Endothelial cell of umbilical vein (primary cell): ENCODE data around the gene DRD4.

Source experiments
- EZH2 ChIP-seq: IDR thresholded peaks from 2 replicates; pipeline ENCODE4 v1.6.1; 2012; ENCODE audit warnings: borderline replicate concordance, low read depth, mild to moderate bottlenecking, moderate library complexity, low read length, inconsistent platforms; ENCODE audit not compliant: severe bottlenecking
- FOS ChIP-seq: IDR thresholded peaks from 2 replicates; pipeline ENCODE4 v1.6.1; 2011; ENCODE audit warnings: mild to moderate bottlenecking, low read length, moderate library complexity, borderline replicate concordance; ENCODE audit not compliant: insufficient read depth
- GATA2 ChIP-seq: IDR thresholded peaks from 2 replicates; pipeline ENCODE4 v1.7.0; 2011; ENCODE audit warnings: low read depth, mild to moderate bottlenecking, moderate library complexity, mixed read lengths, low read length; ENCODE audit not compliant: insufficient read length, insufficient read depth
- MYC ChIP-seq: IDR thresholded peaks from one replicate; pipeline ENCODE4 v1.6.1; 2011; ENCODE audit warnings: mild to moderate bottlenecking, low read depth, low read length
- POLR2A ChIP-seq: IDR thresholded peaks from 2 replicates; pipeline ENCODE4 v1.6.1; 2012; ENCODE audit warnings: low read depth, mild to moderate bottlenecking, control low read depth, low read length
- POLR2AphosphoS5 ChIP-seq: IDR thresholded peaks from 2 replicates; pipeline ENCODE4 v1.6.1; 2012; ENCODE audit warnings: low read depth, mild to moderate bottlenecking, control low read depth, low read length, moderate library complexity; ENCODE audit not compliant: insufficient read depth
- TF ChIP-seq, protein P1 (sequence below), 2 donors: IDR thresholded peaks; 1 replicate in 1 of 2; 2 replicates in 1 of 2; pipeline ENCODE4 v1.5.1; 2011; ENCODE audit warnings: low read length in 2 of 2, mild to moderate bottlenecking in 2 of 2, moderate library complexity in 2 of 2, control low read depth in 1 of 2, inconsistent platforms in 1 of 2, low read depth in 1 of 2; ENCODE audit not compliant: insufficient read depth in 1 of 2; ENCODE audit errors: extremely low read depth in 1 of 2
- TF ChIP-seq, protein P2 (sequence below): IDR thresholded peaks from 2 replicates; pipeline ENCODE4 v1.6.1; 2011; ENCODE audit not compliant: insufficient read depth, insufficient read length

DNA sequence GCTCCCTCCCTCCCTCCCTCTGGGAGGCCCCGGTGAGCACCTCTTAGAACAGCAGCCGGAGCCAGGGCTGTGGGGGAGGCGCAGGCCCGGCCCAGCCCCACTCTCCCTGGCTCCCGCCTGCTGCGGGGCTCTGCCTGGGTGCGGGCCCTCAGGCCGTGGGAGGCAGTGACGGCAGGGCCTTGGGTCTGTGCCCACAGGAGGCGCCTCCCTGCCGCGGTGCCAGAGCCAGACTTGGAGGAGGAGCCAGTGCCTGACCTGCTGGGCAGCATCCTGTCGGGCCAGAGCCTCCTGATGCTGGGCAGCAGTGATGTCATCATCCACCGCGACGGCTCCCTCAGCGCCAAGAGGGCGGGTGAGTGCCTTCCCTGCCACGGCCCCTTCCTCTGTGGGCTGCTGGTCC is 30.8 kb upstream of the DRD4 start:
- TF ChIP-seq, protein P1, sequence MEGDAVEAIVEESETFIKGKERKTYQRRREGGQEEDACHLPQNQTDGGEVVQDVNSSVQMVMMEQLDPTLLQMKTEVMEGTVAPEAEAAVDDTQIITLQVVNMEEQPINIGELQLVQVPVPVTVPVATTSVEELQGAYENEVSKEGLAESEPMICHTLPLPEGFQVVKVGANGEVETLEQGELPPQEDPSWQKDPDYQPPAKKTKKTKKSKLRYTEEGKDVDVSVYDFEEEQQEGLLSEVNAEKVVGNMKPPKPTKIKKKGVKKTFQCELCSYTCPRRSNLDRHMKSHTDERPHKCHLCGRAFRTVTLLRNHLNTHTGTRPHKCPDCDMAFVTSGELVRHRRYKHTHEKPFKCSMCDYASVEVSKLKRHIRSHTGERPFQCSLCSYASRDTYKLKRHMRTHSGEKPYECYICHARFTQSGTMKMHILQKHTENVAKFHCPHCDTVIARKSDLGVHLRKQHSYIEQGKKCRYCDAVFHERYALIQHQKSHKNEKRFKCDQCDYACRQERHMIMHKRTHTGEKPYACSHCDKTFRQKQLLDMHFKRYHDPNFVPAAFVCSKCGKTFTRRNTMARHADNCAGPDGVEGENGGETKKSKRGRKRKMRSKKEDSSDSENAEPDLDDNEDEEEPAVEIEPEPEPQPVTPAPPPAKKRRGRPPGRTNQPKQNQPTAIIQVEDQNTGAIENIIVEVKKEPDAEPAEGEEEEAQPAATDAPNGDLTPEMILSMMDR (IDR thresholded peaks at IDR 0.05; ENCODE audit: extremely low read depth in 1 of 2, insufficient read depth in 1 of 2, low read depth in 1 of 2, low read length in 2 of 2) = no peak
- TF ChIP-seq POLR2AphosphoS5 = no peak
- no peak for TF ChIP-seq POLR2A
- TF ChIP-seq EZH2 = no peak
- TF ChIP-seq GATA2 = no peak
- TF ChIP-seq MYC = no peak
- TF ChIP-seq, protein P2, sequence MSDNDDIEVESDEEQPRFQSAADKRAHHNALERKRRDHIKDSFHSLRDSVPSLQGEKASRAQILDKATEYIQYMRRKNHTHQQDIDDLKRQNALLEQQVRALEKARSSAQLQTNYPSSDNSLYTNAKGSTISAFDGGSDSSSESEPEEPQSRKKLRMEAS = no peak
- no peak for TF ChIP-seq FOS
